ENCODE results near the gene CUBN. TPM values are rescaled to one million over a fixed set of nuclear protein-coding genes. Genes with fewer than 3 reads are reported as not detected.

CUBN gene
- total RNA-seq, 4 donors from 2014 or later = 9.2 to 38.9 (median 25.4) TPM

GRCh38 chr10:17085011-17085725, 44.4 kb downstream of the CUBN start:
- Histone ChIP-seq H3K9me3 (no peaks in the 10 kb centered on the region), H3K27ac (no peak overlapping the region), H3K4me1 (peaks cover 0 to 9% (median 0%) of the 10 kb centered on the region in 4 donors), H3K36me3 (no peaks in the 10 kb centered on the region), H3K27me3 (no peaks in the 10 kb centered on the region), H3K4me3 (no peak overlapping the region)
- DNase-seq (ENCODE audit: low spot score in 2 of 2) = no peak
- WGBS, 2 donors = 58 to 60% methylated on average over 4 of the region's 4 CpGs
- TF ChIP-seq POLR2A (IDR thresholded peaks at IDR 0.05) = no peak
- no peak for TF ChIP-seq EP300 (IDR thresholded peaks at IDR 0.05)
- no peak for TF ChIP-seq CTCF (IDR thresholded peaks at IDR 0.05)

GRCh38 chr10:17084258-17084657, 45.4 kb downstream of the CUBN start:
- no peak for DNase-seq (ENCODE audit: low spot score in 2 of 2)
- H3K27me3 ChIP-seq = no peaks in the 10 kb centered on the region
- peaks cover 0 to 9% (median 0%) of the 10 kb centered on the region in 4 donors for H3K4me1 ChIP-seq
- WGBS, 2 donors = 90% methylated on average over 6 of the region's 6 CpGs
- H3K36me3 ChIP-seq = no peaks in the 10 kb centered on the region
- H3K9me3 ChIP-seq = no peaks in the 10 kb centered on the region
- no peak overlapping the region for H3K27ac ChIP-seq
- no peak overlapping the region for H3K4me3 ChIP-seq
- TF ChIP-seq CTCF (IDR thresholded peaks at IDR 0.05) (no peak), EP300 (IDR thresholded peaks at IDR 0.05) (no peak), POLR2A (IDR thresholded peaks at IDR 0.05) (no peak)

- Histone ChIP-seq H3K9me3 (no peaks in the 10 kb centered on the region), H3K4me3 (no peak overlapping the region), H3K27me3 (no peaks in the 10 kb centered on the region), H3K4me1 (peaks cover 0 to 14% (median 4%) of the 10 kb centered on the region in 4 donors), H3K27ac (no peak overlapping the region), H3K36me3 (no peaks in the 10 kb centered on the region)
- 88 to 90% methylated on average over 2 of the region's 2 CpGs for WGBS, 2 donors
- TF ChIP-seq EP300 (IDR thresholded peaks at IDR 0.05) (no peak), CTCF (IDR thresholded peaks at IDR 0.05) (no peak), POLR2A (IDR thresholded peaks at IDR 0.05) (no peak)
- DNase-seq (ENCODE audit: low spot score in 2 of 2) = no peak
These were observed 48.2 kb downstream of the CUBN start for GRCh38 chr10:17081431-17081830.

GRCh38 chr10:17077890-17078289, 51.7 kb downstream of the CUBN start:
- TF ChIP-seq EP300 (IDR thresholded peaks at IDR 0.05) (no peak), POLR2A (IDR thresholded peaks at IDR 0.05) (no peak), CTCF (IDR thresholded peaks at IDR 0.05) (no peak)
- Histone ChIP-seq H3K9me3 (no peaks in the 10 kb centered on the region), H3K4me1 (peaks cover 0 to 24% (median 9%) of the 10 kb centered on the region in 4 donors), H3K4me3 (no peak overlapping the region), H3K27me3 (no peaks in the 10 kb centered on the region), H3K27ac (no peak overlapping the region), H3K36me3 (no peaks in the 10 kb centered on the region)
- WGBS, 2 donors = 94 to 95% methylated on average over 2 of the region's 2 CpGs
- no peak for DNase-seq (ENCODE audit: low spot score in 2 of 2)

- 72 to 75% methylated on average over 5 of the region's 5 CpGs for WGBS, 2 donors
- no peaks in the 10 kb centered on the region for H3K9me3 ChIP-seq
- no peaks in the 10 kb centered on the region for H3K27me3 ChIP-seq
- DNase-seq (ENCODE audit: low spot score in 2 of 2) = no peak
- H3K36me3 ChIP-seq = no peaks in the 10 kb centered on the region
- H3K27ac ChIP-seq = no peak overlapping the region
- no peak overlapping the region for H3K4me3 ChIP-seq
- no peak for TF ChIP-seq CTCF (IDR thresholded peaks at IDR 0.05)
- no peak for TF ChIP-seq POLR2A (IDR thresholded peaks at IDR 0.05)
- TF ChIP-seq EP300 (IDR thresholded peaks at IDR 0.05) = no peak
- peaks cover 0 to 24% (median 9%) of the 10 kb centered on the region in 4 donors for H3K4me1 ChIP-seq
These were observed 52.2 kb downstream of the CUBN start for GRCh38 chr10:17077346-17077781.

Measured in tibial nerve (tissue), 4 donors.